MM.1S (cell line): ENCODE data around the gene CYSTM1.

Source experiments
- CTCF ChIP-seq: fragments of 300-600 bp; sonication (generic); IDR thresholded peaks from 2 replicates; pipeline ENCODE4 v1.5.1; 2016; ENCODE audit warnings: antibody characterized with exemption, low read length, mixed read lengths
- EZH2phosphoT487 ChIP-seq: fragments of 300-600 bp; sonication (generic); IDR thresholded peaks from 2 replicates; pipeline ENCODE4 v1.6.1; 2018; ENCODE audit warnings: antibody characterized with exemption, low read length

- TF ChIP-seq CTCF (no peak), EZH2phosphoT487 (no peak)
These were observed 2.5 kb upstream of the CYSTM1 start for GRCh38 chr5:140172483-140172882.
